OCI-LY1 (cell line): ENCODE results near the gene RAB7A.
"Not testable (repeated sequence)": the region's sequence is repeated elsewhere in the genome, so short reads cannot be mapped to it uniquely, and the experiment has no call there.

ENCODE experiments used
- H2AFZ ChIP-seq: fragments of 200-600 bp; sonication (generic), shearing (Covaris generic); 2 replicates; pipeline ENCODE4 v1.6.0; 2014; ENCODE audit warnings: antibody characterized with exemption, mild to moderate bottlenecking, low read length
- H3F3A ChIP-seq: fragments of 200-600 bp; sonication (generic), shearing (Covaris generic); 2 replicates; pipeline ENCODE4 v1.6.0; 2014; ENCODE audit warnings: mild to moderate bottlenecking, antibody characterized with exemption, low read length, moderate library complexity; ENCODE audit not compliant: insufficient read depth
- H3K27ac ChIP-seq: fragments of 200-600 bp; sonication (generic); 2 replicates; pipeline ENCODE4 v1.5.1; 2014; ENCODE audit warnings: low read length, mixed run types, mild to moderate bottlenecking, low read depth; ENCODE audit not compliant: poor library complexity, severe bottlenecking
- H3K27me3 ChIP-seq: fragments of 200-600 bp; sonication (generic); 2 replicates; pipeline ENCODE4 v1.6.0; 2014; ENCODE audit warnings: antibody characterized with exemption, mild to moderate bottlenecking, low read length, moderate library complexity; ENCODE audit not compliant: insufficient read depth
- H3K36me3 ChIP-seq: fragments of 200-600 bp; sonication (generic); 2 replicates; pipeline ENCODE4 v1.6.1; 2014; ENCODE audit warnings: mild to moderate bottlenecking, antibody characterized with exemption, low read length, moderate library complexity, mixed read lengths; ENCODE audit not compliant: insufficient read depth
- H3K4me1 ChIP-seq: fragments of 200-600 bp; sonication (generic); 2 replicates; pipeline ENCODE4 v1.5.1; 2014; ENCODE audit warnings: mild to moderate bottlenecking, low read length, moderate library complexity; ENCODE audit not compliant: insufficient read depth, severe bottlenecking
- H3K4me2 ChIP-seq: fragments of 200-600 bp; sonication (generic), shearing (Covaris generic); 2 replicates; pipeline ENCODE4 v1.6.1; 2014; ENCODE audit warnings: low read length
- H3K4me3 ChIP-seq: fragments of 200-600 bp; sonication (generic); 2 replicates; pipeline ENCODE4 v1.5.1; 2014; ENCODE audit warnings: low read length, low read depth, mild to moderate bottlenecking, mixed read lengths; ENCODE audit not compliant: poor library complexity, severe bottlenecking
- H3K79me2 ChIP-seq: fragments of 200-600 bp; shearing (Covaris generic); 2 replicates; pipeline ENCODE4 v1.6.1; 2016; ENCODE audit warnings: mixed run types, low read length, mixed read lengths; ENCODE audit not compliant: insufficient read depth
- H3K9ac ChIP-seq: fragments of 200-600 bp; sonication (generic), shearing (Covaris generic); 2 replicates; pipeline ENCODE4 v1.6.1; 2014; ENCODE audit warnings: mild to moderate bottlenecking, low read length, mixed read lengths
- H3K9me2 ChIP-seq: fragments of 200-600 bp; sonication (generic), shearing (Covaris generic); 2 replicates; pipeline ENCODE4 v1.6.1; 2014; ENCODE audit warnings: low read depth, mild to moderate bottlenecking, low read length, mixed read lengths
- H3K9me3 ChIP-seq: fragments of 200-600 bp; shearing (Covaris generic); 2 replicates; pipeline ENCODE4 v1.6.1; 2014; ENCODE audit warnings: low read length, mixed read lengths
- H4K20me1 ChIP-seq: fragments of 200-600 bp; sonication (generic), shearing (Covaris generic); 2 replicates; pipeline ENCODE4 v1.6.0; 2016; ENCODE audit warnings: mild to moderate bottlenecking, low read length; ENCODE audit not compliant: insufficient read depth
- EZH2 ChIP-seq: fragments of 200-600 bp; sonication (generic), shearing (Covaris generic); IDR thresholded peaks from 2 replicates; pipeline ENCODE4 v1.8.0; 2017; ENCODE audit warnings: borderline replicate concordance, mixed run types, mild to moderate bottlenecking, antibody characterized with exemption, low read length, moderate library complexity, mixed read lengths
- TF ChIP-seq, protein P1 (sequence below): fragments of 200-600 bp; sonication (generic), shearing (Covaris generic); IDR thresholded peaks from 2 replicates; pipeline ENCODE4 v1.5.1; 2017; ENCODE audit warnings: mild to moderate bottlenecking, antibody characterized with exemption, low read length, moderate library complexity, mixed read lengths

RAB7A gene

DNA sequence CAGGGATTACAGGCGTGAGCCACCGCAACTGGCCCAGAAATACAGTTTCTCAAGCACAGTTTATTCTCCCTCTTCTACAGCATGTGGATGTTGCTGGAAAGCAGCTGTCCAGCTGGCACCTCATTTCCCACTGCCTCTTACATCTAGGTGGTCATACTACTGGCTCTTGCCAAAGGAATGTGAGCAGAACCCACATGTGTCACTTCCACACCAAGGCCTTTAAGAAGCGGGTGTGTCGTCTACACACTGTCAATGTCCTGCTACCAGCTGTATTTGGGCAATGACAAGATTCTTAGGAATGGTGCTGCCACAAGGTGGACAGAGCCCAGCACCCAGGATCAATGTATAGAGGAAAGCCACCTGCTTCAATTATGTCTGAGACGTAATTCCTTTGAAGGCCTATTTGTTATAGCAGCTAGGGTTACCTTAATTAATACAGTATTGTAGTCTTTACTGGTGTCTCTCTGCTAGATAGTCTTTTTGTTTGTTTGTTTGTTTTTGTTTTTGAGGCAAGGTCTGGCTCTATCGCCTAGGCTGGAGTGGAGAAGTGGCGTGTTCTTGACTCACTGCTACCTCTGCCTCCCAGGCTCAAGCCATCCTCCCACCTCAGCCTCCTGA lies 15.1 kb upstream of the RAB7A start:
- no peaks in the 10 kb centered on the region for H3K79me2 ChIP-seq
- H3F3A ChIP-seq: no peaks in the 10 kb centered on the region
- H3K27ac ChIP-seq: no peak overlapping the region
- H3K4me1 ChIP-seq: peaks cover 7% of the 10 kb centered on the region
- H3K9ac ChIP-seq: no peak overlapping the region
- no peaks in the 10 kb centered on the region for H4K20me1 ChIP-seq
- H3K9me2 ChIP-seq: no peaks in the 10 kb centered on the region
- H3K4me3 ChIP-seq: no peak overlapping the region
- no peak overlapping the region for H2AFZ ChIP-seq
- no peak for TF ChIP-seq EZH2
- TF ChIP-seq, protein P1, sequence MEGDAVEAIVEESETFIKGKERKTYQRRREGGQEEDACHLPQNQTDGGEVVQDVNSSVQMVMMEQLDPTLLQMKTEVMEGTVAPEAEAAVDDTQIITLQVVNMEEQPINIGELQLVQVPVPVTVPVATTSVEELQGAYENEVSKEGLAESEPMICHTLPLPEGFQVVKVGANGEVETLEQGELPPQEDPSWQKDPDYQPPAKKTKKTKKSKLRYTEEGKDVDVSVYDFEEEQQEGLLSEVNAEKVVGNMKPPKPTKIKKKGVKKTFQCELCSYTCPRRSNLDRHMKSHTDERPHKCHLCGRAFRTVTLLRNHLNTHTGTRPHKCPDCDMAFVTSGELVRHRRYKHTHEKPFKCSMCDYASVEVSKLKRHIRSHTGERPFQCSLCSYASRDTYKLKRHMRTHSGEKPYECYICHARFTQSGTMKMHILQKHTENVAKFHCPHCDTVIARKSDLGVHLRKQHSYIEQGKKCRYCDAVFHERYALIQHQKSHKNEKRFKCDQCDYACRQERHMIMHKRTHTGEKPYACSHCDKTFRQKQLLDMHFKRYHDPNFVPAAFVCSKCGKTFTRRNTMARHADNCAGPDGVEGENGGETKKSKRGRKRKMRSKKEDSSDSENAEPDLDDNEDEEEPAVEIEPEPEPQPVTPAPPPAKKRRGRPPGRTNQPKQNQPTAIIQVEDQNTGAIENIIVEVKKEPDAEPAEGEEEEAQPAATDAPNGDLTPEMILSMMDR: no peak
- H3K27me3 ChIP-seq: no peaks in the 10 kb centered on the region
- no peaks in the 10 kb centered on the region for H3K9me3 ChIP-seq
- H3K36me3 ChIP-seq: no peaks in the 10 kb centered on the region
- no peak overlapping the region for H3K4me2 ChIP-seq

DNA sequence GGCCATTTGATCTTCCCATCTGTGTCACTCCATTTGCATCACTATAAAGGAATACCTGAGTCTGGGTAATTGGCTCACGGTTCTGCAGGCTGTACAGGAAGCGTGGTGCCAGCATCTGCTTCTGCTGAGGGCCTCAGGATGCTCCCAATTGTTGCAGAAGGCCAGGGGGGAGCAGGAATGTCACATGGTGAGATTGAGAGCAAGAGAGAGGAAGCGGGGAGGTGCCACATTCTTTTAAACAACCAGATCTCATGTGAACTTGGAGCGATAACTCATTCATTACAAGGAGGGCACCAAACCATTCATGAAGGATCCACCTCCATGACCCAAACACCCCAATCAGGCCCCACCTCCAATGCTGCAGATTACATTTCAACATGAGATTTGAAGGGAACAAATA lies 13.1 kb upstream of the RAB7A start:
- no peak for TF ChIP-seq EZH2
- TF ChIP-seq, protein P1: no peak
- H3F3A ChIP-seq: no peaks in the 10 kb centered on the region
- H2AFZ ChIP-seq: no peak overlapping the region

DNA sequence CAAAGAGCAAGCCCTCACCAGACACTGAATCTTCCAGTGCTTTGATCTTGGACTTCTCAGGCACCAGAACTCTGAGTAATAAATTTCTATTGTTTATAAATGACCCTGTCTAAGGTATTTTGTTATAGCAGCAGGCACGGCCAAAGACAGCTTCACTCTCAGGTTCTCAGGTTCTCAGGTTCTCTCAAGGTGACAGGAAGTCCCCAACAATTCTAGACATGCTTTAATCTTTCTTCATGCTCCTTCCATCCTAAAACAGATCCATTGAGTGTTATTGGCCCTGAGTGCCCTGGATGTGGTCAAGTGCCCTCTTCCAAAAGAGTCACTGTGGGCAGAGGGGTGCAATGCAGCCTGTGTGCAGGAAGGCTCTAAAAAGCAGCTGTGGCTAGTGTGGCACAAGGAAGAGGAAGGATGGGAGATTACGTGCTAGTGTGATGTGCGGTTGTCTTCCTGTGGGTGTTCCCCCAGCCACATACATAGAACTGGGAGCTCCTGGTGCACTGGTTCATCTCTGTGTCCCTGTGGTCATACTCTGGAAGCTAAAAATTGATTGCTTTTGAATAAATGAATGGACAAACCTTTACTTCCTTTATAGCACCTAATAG lies 11.0 kb upstream of the RAB7A start:
- no peaks in the 10 kb centered on the region for H3K27me3 ChIP-seq
- H3K27ac ChIP-seq: no peak overlapping the region
- TF ChIP-seq, protein P1: no peak
- no peak for TF ChIP-seq EZH2
- H3K9me3 ChIP-seq: no peaks in the 10 kb centered on the region
- H3K4me1 ChIP-seq: peaks cover 7% of the 10 kb centered on the region
- no peaks in the 10 kb centered on the region for H4K20me1 ChIP-seq
- no peak overlapping the region for H3K4me3 ChIP-seq
- peak overlapping the region; percentile 5; the same call in 1 of the 2 replicates for H2AFZ ChIP-seq
- H3K79me2 ChIP-seq: no peaks in the 10 kb centered on the region
- H3K9me2 ChIP-seq: no peaks in the 10 kb centered on the region
- no peaks in the 10 kb centered on the region for H3K36me3 ChIP-seq
- H3F3A ChIP-seq: no peaks in the 10 kb centered on the region
- H3K9ac ChIP-seq: no peak overlapping the region
- no peak overlapping the region for H3K4me2 ChIP-seq

More for the DNA sequence above, 13.1 kb upstream of the RAB7A start:
- H3K9me3 ChIP-seq: no peaks in the 10 kb centered on the region
- H3K9me2 ChIP-seq: no peaks in the 10 kb centered on the region
- H3K4me2 ChIP-seq: no peak overlapping the region
- no peak overlapping the region for H3K27ac ChIP-seq
- H3K9ac ChIP-seq: no peak overlapping the region
- peaks cover 7% of the 10 kb centered on the region for H3K4me1 ChIP-seq
- no peak overlapping the region for H3K4me3 ChIP-seq
- no peaks in the 10 kb centered on the region for H3K79me2 ChIP-seq
- no peaks in the 10 kb centered on the region for H3K36me3 ChIP-seq
- no peaks in the 10 kb centered on the region for H4K20me1 ChIP-seq
- H3K27me3 ChIP-seq: no peaks in the 10 kb centered on the region

DNA sequence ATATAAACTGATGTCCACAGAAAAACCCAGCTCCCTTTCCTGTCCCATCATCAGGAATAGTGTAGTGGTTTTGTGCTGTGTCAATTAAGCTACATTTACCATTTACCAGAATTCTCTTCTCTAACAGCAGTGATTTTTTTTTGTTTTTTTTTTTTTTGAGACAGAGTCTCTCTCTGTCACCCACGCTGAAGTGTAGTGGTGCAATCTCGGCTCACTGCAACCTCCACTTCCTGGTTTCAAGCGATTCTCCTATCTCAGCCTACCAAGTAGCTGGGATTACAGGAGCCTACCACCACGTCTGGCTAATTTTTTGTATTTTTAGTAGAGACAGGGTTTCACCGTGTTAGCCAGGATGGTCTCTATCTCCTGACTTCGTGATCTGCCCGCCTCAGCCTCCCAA lies 7.1 kb upstream of the RAB7A start:
- H3K36me3 ChIP-seq, H3K4me1 ChIP-seq, H4K20me1 ChIP-seq, H3K79me2 ChIP-seq, H3K9me3 ChIP-seq, H3K4me3 ChIP-seq, H3K27ac ChIP-seq, H3K27me3 ChIP-seq, H3K9me2 ChIP-seq, H3K9ac ChIP-seq, H3F3A ChIP-seq, H3K4me2 ChIP-seq, H2AFZ ChIP-seq: not testable (repeated sequence)
